ENCODE measurements around the gene GAB1. TPM values are rescaled to one million over a fixed set of nuclear protein-coding genes. Genes with fewer than 3 reads are reported as not detected.

The GAB1 gene
- total and polyA plus RNA-seq, 2 of the 13 experiments (the other 11 are each of a cell fraction or from before 2014, with no cell fraction given): 8.7 to 14.7 TPM

GRCh38 chr4:143308377-143308776 lies 28.3 kb upstream of the GAB1 start:
- no peak for ATAC-seq
- TF ChIP-seq NR2F1 (CRISPR knock-in tag; IDR thresholded peaks at IDR 0.05) (no peak), ZKSCAN8 (CRISPR knock-in tag; IDR thresholded peaks at IDR 0.05; ENCODE audit: borderline replicate concordance) (no peak), ELK4 (CRISPR knock-in tag; IDR thresholded peaks at IDR 0.05; ENCODE audit: borderline replicate concordance) (no peak), BCLAF1 (IDR thresholded peaks at IDR 0.05) (no peak), ATRX (CRISPR knock-in tag; IDR thresholded peaks at IDR 0.05; ENCODE audit: borderline replicate concordance) (no peak), ZFP36L2 (CRISPR knock-in tag; IDR thresholded peaks at IDR 0.05) (no peak), YY1 (IDR thresholded peaks at IDR 0.05; ENCODE audit: insufficient read depth, insufficient replicate concordance, low read depth, low read length) (no peak), KMT2A (CRISPR knock-in tag; IDR thresholded peaks at IDR 0.05) (no peak), ZNF317 (CRISPR knock-in tag; IDR thresholded peaks at IDR 0.05) (no peak), HES4 (CRISPR knock-in tag; IDR thresholded peaks at IDR 0.05; ENCODE audit: borderline replicate concordance) (no peak), TFDP2 (CRISPR knock-in tag; IDR thresholded peaks at IDR 0.05) (no peak), CHCHD3 (CRISPR knock-in tag; IDR thresholded peaks at IDR 0.05) (no peak), AHR (CRISPR knock-in tag; IDR thresholded peaks at IDR 0.05) (no peak), TRAFD1 (CRISPR knock-in tag; IDR thresholded peaks at IDR 0.05; ENCODE audit: borderline replicate concordance) (no peak), ATF2 (CRISPR knock-in tag; IDR thresholded peaks at IDR 0.05) (no peak), SMARCC2 (IDR thresholded peaks at IDR 0.05) (no peak)
- in situ Hi-C loops (cut with HindIII; ENCODE audit: extremely low pct_ligation_motif_present, low pct_unique_long_range_greater_than_20kb): no loop called here
- Histone ChIP-seq H3K27me3 (ENCODE audit: control insufficient read depth in 1 of 2, insufficient read depth in 2 of 2, low read length in 2 of 2) (0 out of 5 replicates have a peak, but pooled peaks cover 0 to 3% of the 10 kb centered on the region in 2 experiments), H3K4me1 (ENCODE audit: insufficient read depth, low read length) (no peaks in the 10 kb centered on the region), H2AFZ (ENCODE audit: low read length) (no peak overlapping the region), H3K79me2 (ENCODE audit: insufficient read depth, low read length) (no peaks in the 10 kb centered on the region), H3K9me3 (ENCODE audit: low read length) (no peaks in the 10 kb centered on the region), H3K27ac (ENCODE audit: extremely low read length, insufficient read depth, low read length) (no peak overlapping the region), H3K4me2 (ENCODE audit: low read depth, low read length) (no peak overlapping the region), H3K36me3 (replicated peaks in 1 of 2; ENCODE audit: control insufficient read depth in 1 of 2, insufficient read depth in 2 of 2, low read length in 2 of 2) (no peaks in the 10 kb centered on the region), H3K4me3 (replicated peaks in 1 of 3; ENCODE audit: insufficient read depth in 1 of 3, low read depth in 2 of 3, low read length in 3 of 3) (no peak overlapping the region), H4K20me1 (ENCODE audit: insufficient read depth, low read length) (no peaks in the 10 kb centered on the region), H3K9ac (ENCODE audit: insufficient read depth, low read depth, low read length) (no peak overlapping the region)
- CTCF ChIA-PET (ENCODE audit: low intra/inter-chr PET ratio, low total read pairs): no interaction called here
- POLR2A ChIA-PET: no interaction called here
- intact Hi-C loops (cut with micrococcal nuclease; ENCODE audit: unreplicated experiment): no loop called here
- FAIRE-seq: no peak
- BruUV-seq (replicated peaks): no TSS peak
- no peak for DNase-seq (ENCODE audit: low spot score)
